HepG2 (cell line): ENCODE results near the gene NDUFS7. TPM values are rescaled to one million over a fixed set of nuclear protein-coding genes. Genes with fewer than 3 reads are reported as not detected.

Source experiments
- ATAC-seq: fragments of 200-7000 bp; cut with Tn5 transposase; 3 replicates; pipeline ENCODE4 v1.9.1; 2020; ENCODE audit warnings: mild to moderate bottlenecking, moderate library complexity
- BruUV-seq: library from RNA; stranded (reverse); fragments of 400-500 nt; replicated peaks from 2 replicates; lab custom pipeline; 2021; lab: Mats Ljungman, UMichigan
- CTCF ChIA-PET: fragments of 300-600 bp; formaldehyde crosslinking; extraction: SDS; loops from one replicate; lab custom pipeline; 2021; ENCODE audit warnings: low total read pairs, inconsistent platforms, low intra/inter-chr PET ratio; lab: Yijun Ruan, JAX
- POLR2A ChIA-PET: fragments of 350-600 bp; sonication (Branson Sonifier 250); formaldehyde crosslinking; loops from one replicate; lab custom pipeline; 2020; ENCODE audit warnings: antibody characterized with exemption, inconsistent platforms; lab: Yijun Ruan, JAX
- DNase-seq: peaks from one replicate; pipeline ENCODE4 v3.0.0-alpha.2; 2015; ENCODE audit warnings: low spot score
- FAIRE-seq: peaks from 3 replicates; lab custom pipeline; 2011; peaks lifted over from hg19 to GRCh38; lab: Jason Lieb, UNC
- H2AFZ ChIP-seq: one replicate; pipeline ENCODE4 v1.6.1; 2011; ENCODE audit warnings: low read length, inconsistent platforms
- H3K27ac ChIP-seq: fragments of 300-600 bp; 3 replicates; pipeline ENCODE4 v1.8.0; 2011; ENCODE audit warnings: mixed run types, mild to moderate bottlenecking, mixed read lengths, low read length, inconsistent platforms; ENCODE audit not compliant: insufficient read depth; ENCODE audit errors: extremely low read length
- H3K27me3 ChIP-seq, 2 experiments: fragments of 200-600 bp in 1 of 2; 2 replicates in 1 of 2; 3 replicates in 1 of 2; pipeline versions ENCODE4 v1.6.0 to v1.8.0; 2011; ENCODE audit warnings: low read length in 2 of 2, mild to moderate bottlenecking in 2 of 2, moderate library complexity in 2 of 2, inconsistent platforms in 1 of 2; ENCODE audit not compliant: insufficient read depth in 2 of 2, control insufficient read depth in 1 of 2
- H3K36me3 ChIP-seq, 2 experiments: fragments of 200-600 bp in 1 of 2; replicated peaks in 1 of 2; 2 replicates in 1 of 2; 3 replicates in 1 of 2; pipeline versions ENCODE4 v1.5.1 to v1.8.0; 2011; ENCODE audit warnings: low read length in 2 of 2, inconsistent platforms in 1 of 2; ENCODE audit not compliant: insufficient read depth in 2 of 2, control insufficient read depth in 1 of 2
- H3K4me1 ChIP-seq: 2 replicates; pipeline ENCODE4 v1.5.1; 2012; ENCODE audit warnings: low read length, inconsistent platforms; ENCODE audit not compliant: insufficient read depth
- H3K4me2 ChIP-seq: 2 replicates; pipeline ENCODE4 v1.6.0; 2011; ENCODE audit warnings: low read depth, low read length, inconsistent platforms
- H3K4me3 ChIP-seq, 3 experiments: fragments of 200-600 bp in 1 of 3; sonication (generic), shearing (Covaris generic) in 1 of 3; replicated peaks in 1 of 3; 2 replicates each; pipeline ENCODE4 v1.5.1; 2011 to 2016; ENCODE audit warnings: low read length in 3 of 3, inconsistent platforms in 2 of 3, low read depth in 2 of 3, mild to moderate bottlenecking in 2 of 3, control low read depth in 1 of 3, mixed read lengths in 1 of 3; ENCODE audit not compliant: insufficient read depth in 1 of 3
- H3K79me2 ChIP-seq: one replicate; pipeline ENCODE4 v1.6.1; 2011; ENCODE audit warnings: low read length, inconsistent platforms; ENCODE audit not compliant: insufficient read depth
- H3K9ac ChIP-seq: 2 replicates; pipeline ENCODE4 v1.6.0; 2011; ENCODE audit warnings: mild to moderate bottlenecking, low read depth, low read length, inconsistent platforms; ENCODE audit not compliant: insufficient read depth
- H3K9me3 ChIP-seq: 2 replicates; pipeline ENCODE4 v1.5.1; 2012; ENCODE audit warnings: mild to moderate bottlenecking, low read length
- H4K20me1 ChIP-seq: 2 replicates; pipeline ENCODE4 v1.6.0; 2011; ENCODE audit warnings: inconsistent platforms, mild to moderate bottlenecking, low read length, moderate library complexity; ENCODE audit not compliant: insufficient read depth
- WGBS: methylation state at CpG from one replicate; pipeline ENCODE4 v1.1.6; 2017; ENCODE audit warnings: low lambda C conversion rate; 5-methylcytosine and 5-hydroxymethylcytosine counted together
- in situ Hi-C: cut with HindIII; loops from 2 replicates; pipeline ENCODE4 v1.10.0; 2017; ENCODE audit warnings: low pct_unique_long_range_greater_than_20kb; ENCODE audit not compliant: extremely low pct_ligation_motif_present
- intact Hi-C: fragments of 100-400 bp; cut with micrococcal nuclease; formaldehyde crosslinking; loops from one replicate; pipeline ENCODE4 v1.10.0; 2022; ENCODE audit not compliant: unreplicated experiment
- polyA plus RNA-seq, 8 experiments: library from polyadenylated mRNA; depleted of rRNA in 3 of 8; stranded (reverse) in 7 of 8; unstranded in 1 of 8; fragments of >200 nt; fragmentation: Illumina TruSeq in 4 of 8; extraction: Trizol in 4 of 8; gene quantifications; 2 replicates each; pipeline versions ENCODE4 v1.2.1 to v1.2.3, GENCODE V29; 2011 to 2016; ENCODE audit warnings: low read depth in 4 of 8, missing spikeins in 1 of 8, mixed read lengths in 1 of 8; ENCODE audit not compliant: insufficient read depth in 1 of 8
- total RNA-seq, 5 experiments: library from RNA; depleted of rRNA; stranded (reverse); fragments of >200 nt; fragmentation: Illumina TruSeq; extraction: Trizol; gene quantifications; 2 replicates each; pipeline ENCODE4 v1.2.3, GENCODE V29; 2016; ENCODE audit warnings: low read depth in 1 of 5
- TF ChIP-seq, protein P1 (sequence below), 2 experiments: fragments of 450-650 bp in 1 of 2; sonication (generic) in 1 of 2; formaldehyde crosslinking; IDR thresholded peaks; 2 replicates each; pipeline versions ENCODE4 v1.5.0 to v1.8.0; 2020 to 2022; ENCODE audit warnings: mild to moderate bottlenecking in 1 of 2, missing genetic modification reagents in 1 of 2
- TF ChIP-seq, protein P2 (sequence below): sonication (generic); formaldehyde crosslinking; IDR thresholded peaks from 2 replicates; pipeline ENCODE4 v1.4.0; 2020; ENCODE audit warnings: missing genetic modification reagents

Gene NDUFS7
- total and polyA plus RNA-seq, 2 of the 13 experiments (the other 11 are each of a cell fraction or from before 2014, with no cell fraction given): 34.3 to 66.9 TPM

DNA sequence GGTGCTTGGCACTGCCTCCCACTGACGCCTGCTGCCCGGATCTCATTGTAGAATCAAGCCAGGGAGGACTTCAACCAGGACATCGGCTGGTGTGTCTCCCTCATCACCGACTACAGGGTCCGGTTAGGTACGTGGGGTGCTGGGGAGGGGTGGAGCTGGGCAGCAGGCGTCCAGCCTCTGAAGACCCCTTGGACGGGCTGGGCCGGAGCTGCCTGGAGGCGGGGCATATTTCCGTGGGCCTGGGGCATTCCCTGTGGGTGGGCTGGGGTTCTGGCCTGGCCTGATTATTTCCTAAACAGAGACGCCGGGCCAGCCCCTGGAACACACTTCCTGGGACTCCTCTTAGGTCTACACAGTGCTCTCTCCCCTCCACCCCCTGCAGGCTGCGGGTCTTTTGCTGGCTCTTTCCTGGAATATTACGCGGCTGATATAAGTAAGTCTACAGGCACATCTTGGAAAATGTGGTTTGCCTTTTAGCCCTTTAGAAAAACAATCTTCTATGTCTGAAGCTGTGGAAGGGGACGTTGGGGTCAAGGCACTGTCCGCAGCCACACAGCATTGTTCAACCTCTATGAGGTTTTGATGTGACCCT is 14.4 kb upstream of the NDUFS7 start:
- Histone ChIP-seq H4K20me1 (no peaks in the 10 kb centered on the region), H3K4me3 (no peak overlapping the region), H3K4me2 (no peak overlapping the region), H3K9me3 (no peaks in the 10 kb centered on the region), H3K27ac (no peak overlapping the region), H3K79me2 (no peaks in the 10 kb centered on the region), H2AFZ (no peak overlapping the region), H3K36me3 (peaks cover 14 to 25% of the 10 kb centered on the region in 2 experiments), H3K27me3 (no peaks in the 10 kb centered on the region), H3K9ac (no peak overlapping the region), H3K4me1 (peaks cover 29% of the 10 kb centered on the region)
- in situ Hi-C loops: no loop called here
- WGBS: 93% methylated on average over 10 of the region's 18 CpGs
- TF ChIP-seq, protein P1, sequence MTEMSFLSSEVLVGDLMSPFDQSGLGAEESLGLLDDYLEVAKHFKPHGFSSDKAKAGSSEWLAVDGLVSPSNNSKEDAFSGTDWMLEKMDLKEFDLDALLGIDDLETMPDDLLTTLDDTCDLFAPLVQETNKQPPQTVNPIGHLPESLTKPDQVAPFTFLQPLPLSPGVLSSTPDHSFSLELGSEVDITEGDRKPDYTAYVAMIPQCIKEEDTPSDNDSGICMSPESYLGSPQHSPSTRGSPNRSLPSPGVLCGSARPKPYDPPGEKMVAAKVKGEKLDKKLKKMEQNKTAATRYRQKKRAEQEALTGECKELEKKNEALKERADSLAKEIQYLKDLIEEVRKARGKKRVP (CRISPR knock-in tag; IDR thresholded peaks at IDR 0.05): no peak
- TF ChIP-seq, protein P2, sequence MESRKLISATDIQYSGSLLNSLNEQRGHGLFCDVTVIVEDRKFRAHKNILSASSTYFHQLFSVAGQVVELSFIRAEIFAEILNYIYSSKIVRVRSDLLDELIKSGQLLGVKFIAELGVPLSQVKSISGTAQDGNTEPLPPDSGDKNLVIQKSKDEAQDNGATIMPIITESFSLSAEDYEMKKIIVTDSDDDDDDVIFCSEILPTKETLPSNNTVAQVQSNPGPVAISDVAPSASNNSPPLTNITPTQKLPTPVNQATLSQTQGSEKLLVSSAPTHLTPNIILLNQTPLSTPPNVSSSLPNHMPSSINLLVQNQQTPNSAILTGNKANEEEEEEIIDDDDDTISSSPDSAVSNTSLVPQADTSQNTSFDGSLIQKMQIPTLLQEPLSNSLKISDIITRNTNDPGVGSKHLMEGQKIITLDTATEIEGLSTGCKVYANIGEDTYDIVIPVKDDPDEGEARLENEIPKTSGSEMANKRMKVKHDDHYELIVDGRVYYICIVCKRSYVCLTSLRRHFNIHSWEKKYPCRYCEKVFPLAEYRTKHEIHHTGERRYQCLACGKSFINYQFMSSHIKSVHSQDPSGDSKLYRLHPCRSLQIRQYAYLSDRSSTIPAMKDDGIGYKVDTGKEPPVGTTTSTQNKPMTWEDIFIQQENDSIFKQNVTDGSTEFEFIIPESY: peak; percentile 80; the same call in 1 of the 2 replicates
- intact Hi-C loops: no loop called here
- ChIA-PET POLR2A (no interaction called here), CTCF (no interaction called here)
- FAIRE-seq: no peak
- no TSS peak for BruUV-seq
- no peak for DNase-seq
- ATAC-seq: no peak
